K562 (cell line): Measurements from ENCODE around the gene SLC8A1. TPM values are rescaled to one million over a fixed set of nuclear protein-coding genes. Genes with fewer than 3 reads are reported as not detected.

Experiments used
- ATAC-seq: fragments of 200-7000 bp; cut with Tn5 transposase; 3 replicates; pipeline ENCODE4 v1.9.1; 2020; ENCODE audit warnings: moderate library complexity
- BruUV-seq: library from RNA; stranded (reverse); fragments of 400-500 nt; replicated peaks from 2 replicates; lab custom pipeline; 2021; lab: Mats Ljungman, UMichigan
- CTCF ChIA-PET: fragments of 300-600 bp; formaldehyde crosslinking; extraction: SDS; loops from one replicate; lab custom pipeline; 2021; ENCODE audit warnings: low intra/inter-chr PET ratio; lab: Yijun Ruan, JAX
- POLR2A ChIA-PET: fragments of 300-600, 350-650 bp; sonication (Branson Sonifier 250); formaldehyde crosslinking; extraction: SDS; loops from one replicate; lab custom pipeline; 2021; ENCODE audit warnings: antibody characterized with exemption, inconsistent platforms; lab: Yijun Ruan, JAX
- DNase-seq, 4 experiments: peaks; one replicate each; pipeline versions ENCODE4 v3.0.0 to v3.0.0-alpha.2; 2011 to 2018; ENCODE audit warnings: low spot score in 3 of 4, mixed read lengths in 3 of 4; ENCODE audit errors: extremely low read depth in 1 of 4
- FAIRE-seq: peaks from 2 replicates; lab custom pipeline; 2011; peaks lifted over from hg19 to GRCh38; lab: Jason Lieb, UNC
- H2AFZ ChIP-seq: 2 replicates; pipeline ENCODE4 v1.6.0; 2011; ENCODE audit warnings: low read depth, low read length, control low read depth, inconsistent platforms
- H3K27ac ChIP-seq: fragments of 200-600 bp; 3 replicates; pipeline ENCODE4 v1.8.0; 2011; ENCODE audit warnings: low read depth, mild to moderate bottlenecking, control low read depth, inconsistent platforms, low read length, moderate library complexity, mixed read lengths; ENCODE audit errors: extremely low read depth
- H3K27me3 ChIP-seq, 2 experiments: fragments of 300-600 bp in 1 of 2; 2 replicates in 1 of 2; 3 replicates in 1 of 2; pipeline versions ENCODE4 v1.6.0 to v1.8.0; 2011; ENCODE audit warnings: inconsistent platforms in 2 of 2, low read length in 2 of 2, mild to moderate bottlenecking in 1 of 2, mixed read lengths in 1 of 2, moderate library complexity in 1 of 2; ENCODE audit not compliant: control insufficient read depth in 2 of 2, insufficient read depth in 2 of 2
- H3K36me3 ChIP-seq: fragments of 300-600 bp; 3 replicates; pipeline ENCODE4 v1.8.0; 2011; ENCODE audit warnings: mild to moderate bottlenecking, low read length, inconsistent platforms; ENCODE audit not compliant: control insufficient read depth, insufficient read depth
- H3K4me1 ChIP-seq, 2 experiments: fragments of 200-600 bp in 1 of 2; replicated peaks in 1 of 2; 2 replicates in 1 of 2; 3 replicates in 1 of 2; pipeline versions ENCODE4 v1.5.1 to v1.8.0; 2011; ENCODE audit warnings: inconsistent platforms in 2 of 2, low read length in 2 of 2, mild to moderate bottlenecking in 1 of 2, mixed read lengths in 1 of 2, moderate library complexity in 1 of 2; ENCODE audit not compliant: control insufficient read depth in 2 of 2, insufficient read depth in 2 of 2
- H3K4me2 ChIP-seq: 2 replicates; pipeline ENCODE4 v1.6.1; 2011; ENCODE audit warnings: low read length, control low read depth, inconsistent platforms, mixed read lengths; ENCODE audit not compliant: insufficient read depth
- H3K4me3 ChIP-seq: fragments of 200-600 bp; sonication (generic), shearing (Covaris generic); 2 replicates; pipeline ENCODE4 v1.5.1; 2016; ENCODE audit warnings: control low read depth, inconsistent platforms
- H3K79me2 ChIP-seq: fragments of 200-600 bp; 3 replicates; pipeline ENCODE4 v1.8.0; 2011; ENCODE audit warnings: low read length, inconsistent platforms; ENCODE audit not compliant: control insufficient read depth, insufficient read depth
- H3K9ac ChIP-seq, 2 experiments: 2 replicates each; pipeline versions ENCODE4 v1.6.0 to v1.6.1; 2011; ENCODE audit warnings: low read depth in 2 of 2, low read length in 2 of 2, control low read depth in 1 of 2, inconsistent platforms in 1 of 2, mild to moderate bottlenecking in 1 of 2, mixed read lengths in 1 of 2; ENCODE audit not compliant: insufficient read depth in 1 of 2
- H3K9me1 ChIP-seq: one replicate; pipeline ENCODE4 v1.6.0; 2011; ENCODE audit warnings: inconsistent platforms, mild to moderate bottlenecking, low read length, moderate library complexity; ENCODE audit not compliant: control insufficient read depth, insufficient read depth
- H3K9me3 ChIP-seq: replicated peaks from 2 replicates; pipeline ENCODE4 v1.5.1; 2011; ENCODE audit warnings: low read depth, low read length, inconsistent platforms; ENCODE audit not compliant: control insufficient read depth, insufficient read depth
- H4K20me1 ChIP-seq: replicated peaks from 2 replicates; pipeline ENCODE4 v1.6.1; 2011; ENCODE audit warnings: low read length, inconsistent platforms, mixed read lengths; ENCODE audit not compliant: control insufficient read depth, insufficient read depth
- DLX4 ChIP-seq: fragments of 250-450 bp; sonication (Bioruptor Pico); IDR thresholded peaks from 2 replicates; pipeline ENCODE4 v1.6.1; 2021; ENCODE audit warnings: mild to moderate bottlenecking
- NRF1 ChIP-seq, 2 experiments: fragments of 450-650 bp; IDR thresholded peaks in 1 of 2; conservative IDR thresholded peaks in 1 of 2; 2 replicates each; pipeline ENCODE4 v1.6.1; 2014; ENCODE audit warnings: mild to moderate bottlenecking in 2 of 2
- PHF21A ChIP-seq: fragments of 450-650 bp; IDR thresholded peaks from 2 replicates; pipeline ENCODE4 v1.6.1; 2017; ENCODE audit warnings: low read depth, borderline replicate concordance
- RBM25 ChIP-seq: fragments of 200-400 bp; formaldehyde crosslinking; IDR thresholded peaks from 2 replicates; pipeline ENCODE4 v1.6.1; 2018; ENCODE audit warnings: low read length, low read depth, moderate library complexity; ENCODE audit not compliant: severe bottlenecking
- SMARCA5 ChIP-seq: fragments of 450-650 bp; IDR thresholded peaks from 2 replicates; pipeline ENCODE4 v1.6.1; 2016
- TAF15 ChIP-seq: fragments of 200-400 bp; formaldehyde crosslinking; IDR thresholded peaks from 2 replicates; pipeline ENCODE4 v1.6.1; 2017; ENCODE audit warnings: mild to moderate bottlenecking, low read depth, low read length, moderate library complexity
- THRB ChIP-seq: fragments of 450-650 bp; formaldehyde crosslinking; conservative IDR thresholded peaks from 2 replicates; pipeline ENCODE4 v1.4.0; 2022; ENCODE audit warnings: mild to moderate bottlenecking, missing genetic modification characterization
- ZBTB49 ChIP-seq: sonication (generic); formaldehyde crosslinking; IDR thresholded peaks from 2 replicates; pipeline ENCODE4 v1.8.0; 2022; ENCODE audit warnings: missing genetic modification reagents, mild to moderate bottlenecking, borderline replicate concordance
- ZNF76 ChIP-seq: fragments of 250-450 bp; sonication (Bioruptor Pico); IDR thresholded peaks from 2 replicates; pipeline ENCODE4 v1.4.0; 2020; ENCODE audit warnings: mild to moderate bottlenecking, moderate library complexity, borderline replicate concordance
- WGBS: fragments of 100-300 bp; shearing (Covaris generic); methylation state at CpG from one replicate; pipeline ENCODE4 v1.1.6; 2016; ENCODE audit warnings: low coverage, mixed read lengths; ENCODE audit not compliant: insufficient coverage; ENCODE audit errors: missing lambda C conversion rate; 5-methylcytosine and 5-hydroxymethylcytosine counted together
- in situ Hi-C: fragments of 300-500 bp; cut with MboI; formaldehyde crosslinking; loops from 4 replicates; pipeline ENCODE4 v1.15.0; 2018; ENCODE audit warnings: inconsistent platforms, mixed read lengths
- intact Hi-C: fragments of 100-400 bp; cut with micrococcal nuclease; formaldehyde crosslinking; loops from 2 replicates; pipeline ENCODE4 v1.14.2; 2022
- polyA plus RNA-seq, 8 experiments: library from polyadenylated mRNA; depleted of rRNA in 4 of 8; stranded (reverse) in 5 of 8; unstranded in 3 of 8; fragments of >200 nt; fragmentation: Nextera tagmentation in 2 of 8; fragmentation: Illumina TruSeq in 1 of 8; extraction: Ambion mirVana in 2 of 8; extraction: Trizol in 1 of 8; gene quantifications; 2 replicates each; pipeline versions ENCODE4 v1.2.1 to v1.2.3, GENCODE V29; 2011 to 2014; ENCODE audit warnings: inconsistent platforms in 1 of 8, missing spikeins in 1 of 8
- total RNA-seq, 7 experiments: library from RNA; depleted of rRNA in 6 of 7; stranded (reverse); fragments of >200 nt in 6 of 7; fragmentation: Illumina TruSeq in 2 of 7; extraction: Trizol in 2 of 7; gene quantifications; 2 replicates each; pipeline versions ENCODE4 v1.2.1 to v1.2.3, GENCODE V29; 2011 to 2021; ENCODE audit warnings: low replicate concordance in 1 of 7

Gene SLC8A1
- total and polyA plus RNA-seq, 9 of the 15 experiments (the other 6 are each of a cell fraction or from before 2014, with no cell fraction given), result not detected

GRCh38 chr2:40106061-40106460 is 345.8 kb downstream of the SLC8A1 start:
- no peak overlapping the region for H3K9ac ChIP-seq
- no peak overlapping the region for H3K4me3 ChIP-seq
- in situ Hi-C loops (no loop called here), intact Hi-C loops (no loop called here)
- no peak overlapping the region for H2AFZ ChIP-seq
- POLR2A ChIA-PET, result no interaction called here
- CTCF ChIA-PET, result no interaction called here
- H4K20me1 ChIP-seq, result no peaks in the 10 kb centered on the region
- no peaks in the 10 kb centered on the region for H3K9me1 ChIP-seq
- ATAC-seq (no peak), DNase-seq (no peak)
- BruUV-seq, result no TSS peak
- no peaks in the 10 kb centered on the region for H3K79me2 ChIP-seq
- no peaks in the 10 kb centered on the region for H3K36me3 ChIP-seq
- H3K4me2 ChIP-seq, result no peak overlapping the region
- no peak overlapping the region for H3K27ac ChIP-seq
- 4% methylated on average over 2 of the region's 2 CpGs for WGBS
- TF ChIP-seq RBM25 (no peak), THRB (no peak), NRF1 (conservative IDR thresholded peaks at IDR 0.05 in 1 of 2, IDR thresholded peaks at IDR 0.05 in 1 of 2) (no peak), TAF15 (no peak), DLX4 (no peak), ZBTB49 (CRISPR knock-in tag) (no peak), ZNF76 (CRISPR knock-in tag) (no peak), PHF21A (no peak), SMARCA5 (no peak)
- TF ChIP-seq, all 486 proteins: peak for 0
- H3K27me3 ChIP-seq, result no peaks in the 10 kb centered on the region
- H3K4me1 ChIP-seq, result no peaks in the 10 kb centered on the region
- FAIRE-seq, result no peak
- no peaks in the 10 kb centered on the region for H3K9me3 ChIP-seq
